ENCODE results near the gene ADIPOQ. TPM values are rescaled to one million over a fixed set of nuclear protein-coding genes. Genes with fewer than 3 reads are reported as not detected.

Gene ADIPOQ
- total RNA-seq, 1 experiment from 2014 or later, result not detected

- Histone ChIP-seq H3K27ac (ENCODE audit: low read length) (no peak overlapping the region), H3K4me1 (ENCODE audit: control insufficient read depth, insufficient read depth, low read length) (no peaks in the 10 kb centered on the region), H3K4me3 (ENCODE audit: low read depth in 2 of 2, low read length in 2 of 2) (no peak overlapping the region), H3K27me3 (ENCODE audit: control insufficient read depth, insufficient read depth, low read length) (no peaks in the 10 kb centered on the region), H3K9me3 (ENCODE audit: control insufficient read depth, insufficient read depth, low read depth, low read length) (peaks cover 3% of the 10 kb centered on the region; the same call in 1 of the 2 replicates), H3K36me3 (ENCODE audit: control insufficient read depth, insufficient read depth, low read length) (no peaks in the 10 kb centered on the region)
- ChIA-PET POLR2A (no interaction called here), CTCF (no interaction called here)
- intact Hi-C loops (cut with micrococcal nuclease; ENCODE audit: unreplicated experiment) (no loop called here), in situ Hi-C loops (cut with HindIII; ENCODE audit: low pct_unique_long_range_greater_than_20kb, low sequenced_read_pairs) (no loop called here)
- BruUV-seq (replicated peaks), result no TSS peak
- TF ChIP-seq CTCF (IDR thresholded peaks at IDR 0.05) (no peak), REST (IDR thresholded peaks at IDR 0.05; ENCODE audit: insufficient read depth in 1 of 2, low read depth in 2 of 2, low read length in 1 of 2) (no peak), SIN3A (IDR thresholded peaks at IDR 0.05; ENCODE audit: borderline replicate concordance, insufficient read depth, low read depth, low read length) (no peak), TCF7L2 (IDR thresholded peaks at IDR 0.05; ENCODE audit: low read depth, low read length) (no peak), POLR2AphosphoS5 (IDR thresholded peaks at IDR 0.05; ENCODE audit: low read depth, low read length) (no peak)
- no peak for ATAC-seq
- no peak for DNase-seq (ENCODE audit: low read depth, low spot score)
Observed at GRCh38 chr3:186879781-186880180, 37.3 kb downstream of the ADIPOQ start.

- H3K27me3 ChIP-seq (ENCODE audit: control insufficient read depth, insufficient read depth, low read length), result no peaks in the 10 kb centered on the region
- H3K27ac ChIP-seq (ENCODE audit: low read length), result no peak overlapping the region
- no TSS peak for BruUV-seq (replicated peaks)
- in situ Hi-C loops (cut with HindIII; ENCODE audit: low pct_unique_long_range_greater_than_20kb, low sequenced_read_pairs) (no loop called here), intact Hi-C loops (cut with micrococcal nuclease; ENCODE audit: unreplicated experiment) (no loop called here)
- TF ChIP-seq REST (IDR thresholded peaks at IDR 0.05; ENCODE audit: insufficient read depth in 1 of 2, low read depth in 2 of 2, low read length in 1 of 2), result no peak
- no peak for TF ChIP-seq POLR2AphosphoS5 (IDR thresholded peaks at IDR 0.05; ENCODE audit: low read depth, low read length)
- no peak for TF ChIP-seq TCF7L2 (IDR thresholded peaks at IDR 0.05; ENCODE audit: low read depth, low read length)
- no peak for TF ChIP-seq SIN3A (IDR thresholded peaks at IDR 0.05; ENCODE audit: borderline replicate concordance, insufficient read depth, low read depth, low read length)
- TF ChIP-seq CTCF (IDR thresholded peaks at IDR 0.05), result no peak
- no peak overlapping the region for H3K4me3 ChIP-seq (ENCODE audit: low read depth in 2 of 2, low read length in 2 of 2)
- no peak for ATAC-seq
- CTCF ChIA-PET, result no interaction called here
- no peaks in the 10 kb centered on the region for H3K36me3 ChIP-seq (ENCODE audit: control insufficient read depth, insufficient read depth, low read length)
- peaks cover under 1% of the 10 kb centered on the region; the same call in 1 of the 2 replicates for H3K9me3 ChIP-seq (ENCODE audit: control insufficient read depth, insufficient read depth, low read depth, low read length)
- no peaks in the 10 kb centered on the region for H3K4me1 ChIP-seq (ENCODE audit: control insufficient read depth, insufficient read depth, low read length)
- no peak for DNase-seq (ENCODE audit: low read depth, low spot score)
- POLR2A ChIA-PET, result no interaction called here
Observed at GRCh38 chr3:186880406-186880805, 37.9 kb downstream of the ADIPOQ start.

All from Panc1 (cell line).